ENCODE measurements around the gene KCNQ5.

The KCNQ5 gene

DNA sequence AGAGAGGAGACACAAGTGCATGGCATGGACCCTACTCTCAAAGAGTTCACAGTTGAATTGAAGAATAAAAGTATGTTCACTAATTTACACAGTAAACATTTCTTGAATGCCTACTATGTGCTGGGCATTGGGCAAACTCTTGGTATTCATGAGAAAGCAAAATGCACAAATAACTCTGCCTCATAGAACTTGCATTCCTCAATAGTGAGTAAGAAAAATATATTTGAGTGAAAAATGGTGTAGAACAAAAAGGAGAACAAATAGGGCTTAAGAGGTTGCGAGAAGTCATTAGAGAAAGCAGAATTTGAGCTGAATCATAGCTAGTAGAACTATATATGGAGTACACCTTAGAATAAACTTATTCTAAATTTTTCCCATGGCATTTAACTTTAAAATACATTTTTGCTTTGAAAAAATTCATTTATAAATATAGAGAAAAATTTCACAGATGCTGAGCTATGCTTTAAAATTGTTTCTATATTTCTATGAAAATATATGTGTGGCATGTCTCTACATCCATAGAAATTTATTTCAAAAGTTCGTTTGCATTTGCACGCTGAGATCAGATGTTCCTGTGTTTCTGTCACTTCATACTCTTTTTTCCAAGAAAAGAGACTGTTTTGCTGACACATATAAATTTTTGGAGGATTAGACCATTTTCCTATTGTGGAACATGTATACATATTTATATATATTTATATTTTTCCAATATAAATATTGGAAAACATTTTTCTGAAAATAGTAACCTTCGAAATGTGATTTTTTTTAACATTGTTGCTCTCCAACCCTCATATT lies 236.1 kb downstream of the KCNQ5 start:
- TF ChIP-seq CTCF (IDR thresholded peaks at IDR 0.05; ENCODE audit: control insufficient read depth, insufficient read depth, low read depth, low read length, missing control alignments) = no peak
- no peak for DNase-seq (ENCODE audit: low read depth)
- H3K4me3 ChIP-seq (ENCODE audit: control insufficient read depth, low read depth, low read length) = no peak overlapping the region

- no peak overlapping the region for H3K4me3 ChIP-seq (ENCODE audit: control insufficient read depth, low read depth, low read length)
- TF ChIP-seq CTCF (IDR thresholded peaks at IDR 0.05; ENCODE audit: control insufficient read depth, insufficient read depth, low read depth, low read length, missing control alignments) = no peak
- no peak for DNase-seq (ENCODE audit: low read depth)
These were observed 239.2 kb downstream of the KCNQ5 start for GRCh38 chr6:72861059-72861458.

- DNase-seq (ENCODE audit: low read depth) = peak; percentile 38
- no peak for TF ChIP-seq CTCF (IDR thresholded peaks at IDR 0.05; ENCODE audit: control insufficient read depth, insufficient read depth, low read depth, low read length, missing control alignments)
- no peak overlapping the region for H3K4me3 ChIP-seq (ENCODE audit: control insufficient read depth, low read depth, low read length)
These were observed 240.1 kb downstream of the KCNQ5 start for GRCh38 chr6:72861935-72862432.

DNA sequence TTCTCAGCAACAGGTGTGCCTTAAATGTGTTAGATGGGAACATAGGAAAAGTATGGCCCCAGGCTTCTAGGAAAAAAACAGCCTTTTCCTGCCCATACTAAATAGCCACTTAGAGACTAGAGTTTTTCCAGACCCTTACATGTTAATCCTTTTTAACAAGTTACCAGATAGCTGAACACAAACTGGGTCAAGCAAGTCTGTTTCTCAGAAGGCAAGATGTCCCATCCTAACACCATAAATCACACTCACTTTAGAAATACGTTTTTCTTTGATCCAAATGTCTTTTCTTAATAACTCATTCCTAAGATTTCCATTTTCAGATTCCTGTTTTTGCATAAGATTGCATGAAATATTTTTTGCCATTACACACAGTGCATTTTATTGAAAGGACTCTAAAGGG lies 241.3 kb downstream of the KCNQ5 start:
- no peak for TF ChIP-seq CTCF (IDR thresholded peaks at IDR 0.05; ENCODE audit: control insufficient read depth, insufficient read depth, low read depth, low read length, missing control alignments)
- H3K4me3 ChIP-seq (ENCODE audit: control insufficient read depth, low read depth, low read length) = no peak overlapping the region
- no peak for DNase-seq (ENCODE audit: low read depth)

DNA sequence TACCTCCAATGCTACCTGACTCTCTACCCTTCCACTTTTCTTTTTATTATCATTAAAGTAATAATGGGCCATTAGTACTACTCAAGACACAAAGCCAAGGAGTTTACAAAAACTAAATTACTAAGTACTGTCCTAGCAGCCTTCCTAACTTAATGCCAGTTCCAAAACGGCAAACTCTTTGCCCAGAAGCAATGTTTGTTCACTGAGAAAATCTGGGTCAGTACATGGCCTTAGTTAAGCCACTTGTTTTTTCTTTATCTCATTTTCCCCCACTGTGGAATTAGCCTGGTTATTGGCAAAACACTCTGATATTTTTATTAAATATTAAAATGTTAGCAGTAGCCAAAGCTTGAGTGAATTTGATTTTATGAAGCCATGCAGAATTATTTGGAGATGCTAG lies 242.4 kb downstream of the KCNQ5 start:
- TF ChIP-seq CTCF (IDR thresholded peaks at IDR 0.05; ENCODE audit: control insufficient read depth, insufficient read depth, low read depth, low read length, missing control alignments) = no peak
- no peak overlapping the region for H3K4me3 ChIP-seq (ENCODE audit: control insufficient read depth, low read depth, low read length)
- no peak for DNase-seq (ENCODE audit: low read depth)

DNA sequence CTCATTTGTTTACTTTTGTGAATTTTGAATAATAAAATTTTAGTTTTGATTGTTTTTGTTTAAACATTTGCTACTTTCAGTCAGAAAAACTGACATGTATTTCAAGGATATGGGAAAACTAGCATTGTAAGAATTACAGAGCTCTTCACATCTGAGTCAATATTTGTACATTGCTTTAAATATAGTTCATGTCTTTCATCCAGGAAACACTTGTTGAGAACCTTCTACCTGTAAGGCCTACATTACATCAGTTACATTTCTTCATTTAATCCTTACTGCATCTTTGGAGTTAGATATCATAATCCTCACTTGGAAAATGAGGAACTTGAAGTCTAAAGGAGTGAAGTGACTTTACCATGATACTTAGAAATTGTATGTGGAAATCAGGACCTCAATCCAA lies 242.9 kb downstream of the KCNQ5 start:
- no peak for DNase-seq (ENCODE audit: low read depth)
- no peak overlapping the region for H3K4me3 ChIP-seq (ENCODE audit: control insufficient read depth, low read depth, low read length)
- TF ChIP-seq CTCF (IDR thresholded peaks at IDR 0.05; ENCODE audit: control insufficient read depth, insufficient read depth, low read depth, low read length, missing control alignments) = no peak
